HepG2 (cell line): Measurements from ENCODE around the gene SERPINE2. TPM values are rescaled to one million over a fixed set of nuclear protein-coding genes. Genes with fewer than 3 reads are reported as not detected.

ENCODE experiments used
- FOXC1 ChIP-seq: sonication (generic); formaldehyde crosslinking; IDR thresholded peaks from 2 replicates; pipeline ENCODE4 v1.8.0; 2022; ENCODE audit warnings: mild to moderate bottlenecking, missing genetic modification reagents, borderline replicate concordance
- FOXM1 ChIP-seq: sonication (generic); formaldehyde crosslinking; IDR thresholded peaks from 2 replicates; pipeline ENCODE4 v1.5.0; 2020; ENCODE audit warnings: missing genetic modification reagents
- GATAD1 ChIP-seq: IDR thresholded peaks from 2 replicates; pipeline ENCODE4 v1.6.1; 2016; ENCODE audit warnings: missing genetic modification reagents, missing compliant biosample characterization
- HINFP ChIP-seq: sonication (generic); formaldehyde crosslinking; IDR thresholded peaks from 2 replicates; pipeline ENCODE4 v1.4.0; 2020; ENCODE audit warnings: low read depth, mild to moderate bottlenecking, missing genetic modification reagents
- HMGA1 ChIP-seq: sonication (generic); formaldehyde crosslinking; conservative IDR thresholded peaks from 2 replicates; pipeline ENCODE4 v1.4.0; 2020; ENCODE audit warnings: missing genetic modification reagents
- HNRNPL ChIP-seq: fragments of 200-400 bp; formaldehyde crosslinking; IDR thresholded peaks from 2 replicates; pipeline ENCODE4 v1.6.1; 2017; ENCODE audit warnings: mild to moderate bottlenecking, low read depth, low read length
- MXI1 ChIP-seq: IDR thresholded peaks from 3 replicates; pipeline ENCODE4 v1.6.1; 2012; ENCODE audit warnings: low read depth, low read length, inconsistent platforms, borderline replicate concordance
- MZF1 ChIP-seq: sonication (generic); formaldehyde crosslinking; IDR thresholded peaks from 2 replicates; pipeline ENCODE4 v1.8.1; 2023; ENCODE audit warnings: mild to moderate bottlenecking, missing genetic modification reagents, borderline replicate concordance
- PRDM10 ChIP-seq: sonication (generic); formaldehyde crosslinking; IDR thresholded peaks from 2 replicates; pipeline ENCODE4 v1.4.0; 2020; ENCODE audit warnings: low read depth, missing genetic modification reagents
- SP140L ChIP-seq: sonication (generic); formaldehyde crosslinking; IDR thresholded peaks from 2 replicates; pipeline ENCODE4 v1.4.0; 2020; ENCODE audit warnings: missing genetic modification reagents, borderline replicate concordance
- TFDP1 ChIP-seq: IDR thresholded peaks from 2 replicates; pipeline ENCODE4 v1.6.1; 2016; ENCODE audit warnings: missing compliant biosample characterization, missing genetic modification reagents, borderline replicate concordance
- THAP7 ChIP-seq: sonication (generic); formaldehyde crosslinking; IDR thresholded peaks from 2 replicates; pipeline ENCODE4 v1.8.1; 2023; ENCODE audit warnings: mild to moderate bottlenecking, missing genetic modification reagents
- WIZ ChIP-seq: sonication (generic); formaldehyde crosslinking; IDR thresholded peaks from 2 replicates; pipeline ENCODE4 v1.5.1; 2020; ENCODE audit warnings: mild to moderate bottlenecking, missing genetic modification reagents
- ZBTB38 ChIP-seq: sonication (generic); formaldehyde crosslinking; IDR thresholded peaks from 2 replicates; pipeline ENCODE4 v1.5.1; 2020; ENCODE audit warnings: mild to moderate bottlenecking, missing genetic modification reagents
- ZBTB7A ChIP-seq: sonication (generic); formaldehyde crosslinking; IDR thresholded peaks from 2 replicates; pipeline ENCODE4 v1.8.0; 2022; ENCODE audit warnings: mild to moderate bottlenecking, missing genetic modification reagents
- ZHX1 ChIP-seq: sonication (generic); formaldehyde crosslinking; IDR thresholded peaks from 2 replicates; pipeline ENCODE4 v1.8.1; 2022; ENCODE audit warnings: low read depth, mild to moderate bottlenecking, missing genetic modification reagents
- ZMYM3 ChIP-seq: sonication (generic); formaldehyde crosslinking; IDR thresholded peaks from 2 replicates; pipeline ENCODE4 v1.5.1; 2020; ENCODE audit warnings: mild to moderate bottlenecking, missing genetic modification reagents
- ZNF326 ChIP-seq: sonication (generic); formaldehyde crosslinking; IDR thresholded peaks from 2 replicates; pipeline ENCODE4 v1.4.0; 2020; ENCODE audit warnings: missing genetic modification reagents, borderline replicate concordance
- ZNF576 ChIP-seq: sonication (generic); formaldehyde crosslinking; IDR thresholded peaks from 2 replicates; pipeline ENCODE4 v1.4.0; 2020; ENCODE audit warnings: mild to moderate bottlenecking, missing genetic modification reagents
- polyA plus RNA-seq, 8 experiments: library from polyadenylated mRNA; depleted of rRNA in 3 of 8; stranded (reverse) in 7 of 8; unstranded in 1 of 8; fragments of >200 nt; fragmentation: Illumina TruSeq in 4 of 8; extraction: Trizol in 4 of 8; gene quantifications; 2 replicates each; pipeline versions ENCODE4 v1.2.1 to v1.2.3, GENCODE V29; 2011 to 2016; ENCODE audit warnings: low read depth in 4 of 8, missing spikeins in 1 of 8, mixed read lengths in 1 of 8; ENCODE audit not compliant: insufficient read depth in 1 of 8
- total RNA-seq, 5 experiments: library from RNA; depleted of rRNA; stranded (reverse); fragments of >200 nt; fragmentation: Illumina TruSeq; extraction: Trizol; gene quantifications; 2 replicates each; pipeline ENCODE4 v1.2.3, GENCODE V29; 2016; ENCODE audit warnings: low read depth in 1 of 5

Gene SERPINE2
- total and polyA plus RNA-seq, 2 of the 13 experiments (the other 11 are each of a cell fraction or from before 2014, with no cell fraction given), result 7.9 to 18.1 TPM

- peak; percentile 62; the same call in 1 of the 2 replicates for TF ChIP-seq TFDP1
- no peak for TF ChIP-seq ZMYM3 (CRISPR knock-in tag)
- no peak for TF ChIP-seq HNRNPL
- TF ChIP-seq MXI1, result no peak
- TF ChIP-seq ZBTB7A (CRISPR knock-in tag), result peak; percentile 62
- 0 out of 2 replicates have a peak, but pooled peaks have one; percentile 73 for TF ChIP-seq ZNF576 (CRISPR knock-in tag)
- TF ChIP-seq MZF1, result no peak
- peak; percentile 69; the same call in 1 of the 2 replicates for TF ChIP-seq GATAD1 (CRISPR knock-in tag)
- peak; percentile 58; the same call in 1 of the 2 replicates for TF ChIP-seq ZBTB38 (CRISPR knock-in tag)
- no peak for TF ChIP-seq SP140L
- no peak; the same call in 1 of the 2 replicates for TF ChIP-seq HINFP (CRISPR knock-in tag)
- no peak for TF ChIP-seq FOXC1 (CRISPR knock-in tag)
- TF ChIP-seq WIZ, result no peak; the same call in 1 of the 2 replicates
- peak; percentile 43; the same call in 1 of the 2 replicates for TF ChIP-seq ZHX1 (CRISPR knock-in tag)
- no peak for TF ChIP-seq ZNF326 (CRISPR knock-in tag)
- no peak for TF ChIP-seq THAP7 (CRISPR knock-in tag)
- no peak for TF ChIP-seq FOXM1 (CRISPR knock-in tag)
- no peak for TF ChIP-seq PRDM10 (CRISPR knock-in tag)
- TF ChIP-seq HMGA1 (CRISPR knock-in tag), result no peak
These were observed 94.9 kb downstream of the SERPINE2 start (continued) for GRCh38 chr2:223944166-223944702.
